Left renal cortex interstitium (tissue), 4 donors: Measurements from ENCODE around the gene MKRN1. TPM values are rescaled to one million over a fixed set of nuclear protein-coding genes. Genes with fewer than 3 reads are reported as not detected.
"Not testable (repeated sequence)": the region's sequence is repeated elsewhere in the genome, so short reads cannot be mapped to it uniquely, and the experiment has no call there.

Experiments used
- DNase-seq, 4 donors: peaks; one replicate each; pipeline ENCODE4 v3.0.0-alpha.2; 2013; ENCODE audit warnings: low read depth in 4 of 4, low spot score in 2 of 4, missing footprints in 1 of 4
- polyA plus RNA-seq, 4 donors: library from polyadenylated mRNA; unstranded; fragments of 120-200 nt; gene quantifications; one replicate each; pipeline ENCODE4 v1.2.1, GENCODE V29; 2013; ENCODE audit not compliant: insufficient read length in 4 of 4

The MKRN1 gene
- 100 to 1,000 TPM; 104 to 142 (median 120) TPM for polyA plus RNA-seq

DNA sequence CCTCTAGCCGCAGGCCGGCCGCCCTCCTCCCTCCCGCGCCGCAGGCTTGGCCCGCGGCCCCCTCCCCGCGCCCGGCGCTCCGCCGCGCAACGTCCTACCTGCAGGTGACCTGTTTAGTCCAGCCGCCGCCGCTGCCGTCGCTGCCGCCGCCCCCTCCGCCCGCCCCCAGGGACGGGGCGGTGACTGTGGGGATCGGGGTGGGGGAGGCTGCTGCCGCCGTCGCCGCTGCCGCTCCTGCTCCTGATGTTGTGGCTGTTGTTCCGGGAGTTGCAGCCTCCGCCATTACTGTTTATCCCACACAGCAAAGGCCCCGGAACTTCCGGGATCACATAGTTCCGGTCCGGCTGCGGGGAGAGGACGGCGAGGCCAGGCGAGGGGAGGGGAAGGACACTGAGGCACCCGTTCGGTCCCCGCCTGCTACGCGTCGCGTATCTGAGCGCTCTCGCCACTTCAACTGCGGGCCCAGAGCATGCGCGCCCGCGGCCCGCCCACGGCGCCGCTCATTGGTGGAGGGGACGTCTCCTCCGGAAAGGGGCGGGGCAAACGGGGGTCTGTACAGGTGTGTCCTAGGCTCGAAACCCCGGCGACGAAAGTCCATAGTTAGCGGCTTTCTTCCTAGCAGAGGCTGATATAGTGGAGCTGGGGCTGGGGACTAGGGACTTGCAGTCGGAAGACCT is at the start of gene MKRN1:
TSS of gene MKRN1 (minus strand) at position 444 of the 677 bp plus-strand sequence. CDS start at position 283, 161 bp downstream.
- DNase-seq = peak; percentile 75 to 89 (median 86)

DNA sequence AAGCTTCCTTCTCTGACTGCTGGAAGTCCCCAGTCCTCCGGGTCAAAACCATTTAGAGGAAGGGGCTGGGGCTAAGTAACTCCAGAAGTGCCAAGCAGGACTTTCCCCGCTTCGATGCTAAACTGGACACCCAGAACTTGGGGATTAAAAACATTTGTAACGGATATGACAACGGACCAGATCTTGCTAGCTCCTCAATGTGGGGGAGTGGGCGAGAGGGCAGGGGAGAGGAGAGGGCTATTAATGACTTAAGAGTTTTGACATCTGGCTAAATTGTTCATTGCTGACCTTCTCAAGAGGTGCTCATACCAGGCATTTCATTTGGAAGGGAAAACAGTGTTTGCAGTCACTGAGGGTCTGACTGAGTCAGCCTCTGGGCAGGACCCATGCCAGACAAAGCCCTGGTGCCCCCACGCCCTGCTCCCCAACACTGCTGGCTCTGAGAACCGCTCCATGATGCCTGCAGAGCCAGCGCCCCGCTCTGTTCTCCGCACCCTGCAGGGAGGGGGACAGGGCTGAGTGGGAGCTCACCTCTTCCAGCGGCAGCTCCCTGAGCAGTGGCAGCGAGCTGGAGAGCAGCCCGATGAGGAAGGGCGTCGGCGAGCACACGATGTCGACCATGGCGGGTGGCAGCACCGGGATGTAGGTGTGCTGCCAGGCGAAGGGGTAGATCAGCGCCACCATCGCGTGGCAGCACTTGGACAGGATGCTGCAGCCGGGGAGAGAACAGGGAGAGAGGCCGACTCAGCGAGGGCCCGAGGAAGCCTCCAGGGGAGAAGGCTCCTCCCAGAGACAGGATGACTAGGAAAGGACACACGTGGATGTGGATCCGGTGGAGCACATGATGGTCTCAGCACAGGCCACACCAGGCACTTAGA is 47.7 kb upstream of the MKRN1 start:
- DNase-seq = no peak

GRCh38 chr7:140526214-140526613 is 46.9 kb upstream of the MKRN1 start:
- no peak for DNase-seq

DNA sequence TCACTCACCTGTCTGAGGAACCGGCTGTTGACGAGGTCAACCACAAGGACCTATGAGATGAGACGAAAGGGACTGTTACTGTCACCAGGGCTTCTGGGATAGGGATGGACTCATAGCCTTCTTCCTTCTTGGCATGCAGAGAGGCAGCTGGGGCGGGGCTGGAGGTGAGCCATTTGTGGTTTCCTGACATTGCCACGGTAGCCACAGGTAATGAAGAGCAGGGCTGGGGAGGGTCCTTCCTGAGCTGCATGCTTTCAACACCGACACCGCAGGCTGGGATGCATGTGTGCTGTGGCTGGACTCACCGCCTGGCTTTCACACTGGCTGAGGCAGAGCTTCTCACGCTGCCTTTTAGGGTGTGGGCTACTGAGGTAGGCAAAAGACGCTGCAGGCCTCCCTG is 46.4 kb upstream of the MKRN1 start:
- DNase-seq = no peak

- DNase-seq = no peak
Observed at GRCh38 chr7:140521421-140521820, 42.1 kb upstream of the MKRN1 start.

DNA sequence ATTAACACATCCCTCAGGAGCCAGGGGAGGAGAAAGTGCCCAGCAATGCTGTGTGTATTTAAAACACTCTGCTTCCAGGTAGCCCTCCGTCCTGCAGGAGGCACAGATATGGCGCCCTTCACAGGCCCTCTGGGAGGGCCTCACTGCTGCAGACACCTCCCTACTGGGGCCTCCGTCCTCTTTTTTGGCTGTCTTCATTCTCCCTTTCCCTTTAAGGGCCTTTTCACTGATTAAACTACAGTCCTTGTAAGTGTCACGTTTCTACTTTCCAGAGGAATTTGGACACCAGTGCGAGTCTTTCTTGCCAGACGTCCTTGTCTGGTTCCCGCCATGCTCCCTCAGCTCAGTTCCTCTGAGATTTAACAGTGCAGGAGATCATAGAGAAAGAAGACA is 39.7 kb upstream of the MKRN1 start:
- no peak for DNase-seq

DNA sequence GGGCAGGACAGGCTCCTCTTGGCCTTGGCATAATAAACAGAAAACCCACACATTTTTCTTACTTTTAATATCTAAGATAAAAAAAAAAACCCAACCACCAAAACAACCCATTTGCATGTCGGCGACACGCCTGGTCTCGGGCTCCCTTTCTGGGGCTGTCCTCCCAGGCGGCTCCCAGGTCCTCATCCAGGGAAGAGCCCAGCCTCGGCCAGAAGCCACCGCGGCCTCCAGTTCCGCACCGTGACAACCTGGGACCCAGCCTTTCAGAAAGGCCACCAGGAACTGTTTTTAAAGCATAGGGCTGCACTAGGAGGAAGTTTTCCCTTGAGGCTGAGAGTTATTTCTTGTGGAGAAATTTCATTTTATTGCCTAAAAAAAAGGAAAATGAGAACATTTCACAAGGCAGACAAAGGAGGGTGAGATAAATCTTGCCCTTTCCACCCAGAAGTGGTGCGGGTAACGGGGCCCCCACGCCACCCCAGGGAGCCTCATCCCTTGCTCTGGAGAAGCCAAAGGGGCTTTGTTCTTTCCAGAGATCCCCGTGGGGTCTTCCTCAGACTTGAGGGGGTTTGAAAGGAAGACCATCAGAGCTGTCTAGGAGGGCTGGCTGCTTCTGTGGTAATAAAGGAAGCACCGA is 39.2 kb upstream of the MKRN1 start:
- DNase-seq = no peak

DNA sequence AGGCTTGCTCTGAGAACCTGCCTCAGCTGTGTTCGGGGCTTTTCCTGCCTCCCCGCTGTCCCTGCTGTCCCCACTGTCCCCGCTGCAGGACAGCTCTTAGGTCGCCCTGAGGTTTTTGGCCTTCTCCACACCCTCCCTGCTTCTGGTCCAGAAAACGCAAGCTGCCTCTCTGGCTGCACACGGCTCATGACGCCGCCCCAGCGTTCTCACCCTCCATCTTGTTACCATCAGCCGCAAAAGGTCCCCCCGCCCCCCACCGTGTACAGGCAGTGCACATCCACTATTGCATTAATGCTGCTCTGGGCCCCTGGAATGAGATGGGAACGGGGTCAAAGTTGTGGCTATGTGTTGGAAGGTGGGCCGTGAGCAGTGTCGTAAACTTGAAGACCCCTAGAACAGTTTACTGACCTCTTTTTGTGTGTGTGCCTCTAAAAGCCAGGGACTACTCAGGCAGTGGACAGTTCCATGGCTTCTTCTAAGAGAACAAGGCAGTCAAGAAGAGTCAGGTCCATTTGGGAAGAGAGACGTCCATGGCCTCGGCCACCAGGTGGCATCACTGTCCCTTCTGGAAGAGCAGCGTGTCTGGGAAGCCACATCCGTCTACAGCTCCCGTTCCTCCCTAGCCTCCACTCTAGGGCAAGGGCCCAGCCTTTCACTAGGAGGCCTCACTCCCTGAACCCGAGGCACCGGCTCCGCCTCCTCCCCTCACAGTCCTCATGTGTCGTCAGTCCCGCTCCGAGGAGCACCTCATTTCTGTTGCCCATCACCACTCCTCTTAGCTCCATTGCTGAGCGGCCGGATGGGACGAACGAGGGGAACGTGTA is 38.5 kb upstream of the MKRN1 start:
- peak in 3 of 4 donors; percentile 68 to 82 (median 78) for DNase-seq

GRCh38 chr7:140512317-140513000 is 33.2 kb upstream of the MKRN1 start:
- no peak for DNase-seq

GRCh38 chr7:140509789-140510188 is 30.5 kb upstream of the MKRN1 start:
- no peak for DNase-seq

GRCh38 chr7:140507556-140507955 is 28.3 kb upstream of the MKRN1 start:
- not testable (repeated sequence) for DNase-seq

DNA sequence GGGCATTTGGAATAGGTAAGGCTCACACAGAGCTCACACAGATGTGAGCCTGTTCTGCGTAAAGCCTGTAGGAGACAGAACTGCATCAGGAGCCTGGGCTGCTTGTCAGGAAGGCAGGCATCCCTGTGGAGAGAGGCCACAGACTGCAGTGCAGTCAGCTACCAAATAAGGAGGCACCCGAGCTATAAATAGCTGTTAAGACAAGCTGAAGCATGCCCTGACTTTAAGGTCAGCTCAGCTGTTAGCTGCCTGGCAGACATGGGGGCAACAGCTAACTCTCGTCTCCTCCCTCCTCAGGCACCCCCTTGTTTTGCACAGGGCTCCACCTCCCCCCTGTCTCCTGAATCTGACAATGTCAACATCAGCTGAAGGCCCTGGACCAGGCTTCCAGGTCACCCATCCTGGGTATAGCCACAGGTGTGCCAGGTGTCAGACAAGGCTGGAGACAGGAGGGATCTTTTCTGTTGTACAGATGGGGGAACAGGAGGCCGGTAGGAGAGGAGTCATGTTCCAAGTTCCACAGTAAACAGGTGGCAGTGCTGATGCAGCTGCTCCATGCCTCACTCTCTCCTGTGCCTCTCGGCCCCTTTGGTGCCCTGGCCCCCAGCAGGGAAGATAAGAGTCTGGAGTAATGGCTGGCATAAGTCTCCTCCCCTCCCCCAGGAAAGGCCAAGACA is 27.6 kb upstream of the MKRN1 start:
- DNase-seq = no peak

GRCh38 chr7:140501966-140502365 is 22.7 kb upstream of the MKRN1 start:
- DNase-seq = no peak

GRCh38 chr7:140497807-140498206 is 18.5 kb upstream of the MKRN1 start:
- DNase-seq = not testable (repeated sequence)

DNA sequence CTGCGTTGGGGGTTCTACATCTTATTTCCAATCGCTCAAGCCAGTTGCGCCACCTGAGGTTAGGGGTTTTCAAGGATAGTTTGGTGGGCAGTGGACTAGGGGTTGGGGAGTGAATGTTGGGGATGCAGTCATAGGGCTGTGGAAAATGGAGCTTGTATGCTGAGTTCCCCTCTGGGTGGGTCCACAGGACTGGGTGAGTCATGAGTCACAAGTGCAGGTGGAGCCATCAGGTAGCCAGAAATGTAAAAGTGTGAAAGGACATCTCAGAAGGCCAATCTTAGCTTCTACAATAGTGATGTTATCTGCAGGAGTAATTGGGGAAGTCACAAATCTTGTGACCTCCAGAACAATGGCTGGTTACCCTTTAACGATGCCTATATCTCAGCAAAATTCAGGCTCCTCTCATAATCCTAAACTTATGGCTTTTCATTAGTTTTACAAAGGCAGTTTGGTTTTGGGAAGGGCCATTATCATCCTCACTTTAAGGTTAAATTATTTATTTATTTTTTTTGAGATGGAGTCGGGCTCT is 18.0 kb upstream of the MKRN1 start:
- no peak for DNase-seq

- DNase-seq = no peak
Observed at GRCh38 chr7:140495514-140496097, 16.3 kb upstream of the MKRN1 start.

- DNase-seq = no peak
Observed at GRCh38 chr7:140494867-140495266, 15.6 kb upstream of the MKRN1 start.

DNA sequence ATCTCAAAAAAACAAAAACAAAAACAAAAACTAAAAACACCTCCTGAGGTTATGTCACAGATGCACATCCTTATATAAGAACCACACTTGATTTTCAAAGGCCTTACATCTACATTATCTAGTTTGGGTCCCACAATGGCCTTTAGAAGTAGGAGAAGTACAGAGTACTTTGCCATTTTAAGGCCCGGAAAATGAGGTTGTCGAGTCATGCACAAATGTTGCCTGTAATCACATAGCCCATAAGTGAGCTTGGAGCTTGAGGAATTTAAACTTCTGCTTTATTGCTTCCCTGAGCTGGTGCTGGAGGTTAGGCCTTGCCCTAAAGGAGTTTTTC is 9.7 kb upstream of the MKRN1 start:
- no peak for DNase-seq
